HG03280 (cell line): Measurements from ENCODE around the gene SEMA3D.

Experiments
- ATAC-seq: cut with Tn5 transposase; IDR thresholded peaks from one replicate; pipeline ENCODE4 v1.9.1; 2021; ENCODE audit warnings: mild to moderate bottlenecking, moderate library complexity; ENCODE audit not compliant: unreplicated experiment

SEMA3D gene

GRCh38 chr7:85184599-85185423 is 2.0 kb downstream of the SEMA3D start:
- ATAC-seq = no peak

GRCh38 chr7:85183296-85183695 is 3.6 kb downstream of the SEMA3D start:
- no peak for ATAC-seq

- ATAC-seq = no peak
These were observed 8.1 kb downstream of the SEMA3D start for GRCh38 chr7:85178531-85179298.

- ATAC-seq = no peak
These were observed 9.5 kb downstream of the SEMA3D start for GRCh38 chr7:85177316-85177715.

- no peak for ATAC-seq
These were observed 10.7 kb downstream of the SEMA3D start for GRCh38 chr7:85176197-85176596.

GRCh38 chr7:85175217-85175616 is 11.6 kb downstream of the SEMA3D start:
- no peak for ATAC-seq

- no peak for ATAC-seq
These were observed 14.3 kb downstream of the SEMA3D start for GRCh38 chr7:85172530-85172941.

GRCh38 chr7:85167636-85168035 is 19.2 kb downstream of the SEMA3D start:
- ATAC-seq = no peak

- no peak for ATAC-seq
These were observed 21.6 kb downstream of the SEMA3D start for GRCh38 chr7:85165263-85165662.

GRCh38 chr7:85164376-85164775 is 22.5 kb downstream of the SEMA3D start:
- no peak for ATAC-seq

- no peak for ATAC-seq
These were observed 24.1 kb downstream of the SEMA3D start for GRCh38 chr7:85162721-85163120.

- peak; percentile 75 for ATAC-seq
These were observed 26.6 kb downstream of the SEMA3D start for GRCh38 chr7:85160223-85160622.

GRCh38 chr7:85159003-85159402 is 27.9 kb downstream of the SEMA3D start:
- no peak for ATAC-seq

GRCh38 chr7:85156661-85157208 is 30.1 kb downstream of the SEMA3D start:
- ATAC-seq = no peak

GRCh38 chr7:85154282-85154937 is 32.4 kb downstream of the SEMA3D start:
- ATAC-seq = no peak

- no peak for ATAC-seq
These were observed 33.1 kb downstream of the SEMA3D start for GRCh38 chr7:85153715-85154114.

GRCh38 chr7:85150624-85151023 is 36.2 kb downstream of the SEMA3D start:
- ATAC-seq = no peak

- ATAC-seq = no peak
These were observed 42.1 kb downstream of the SEMA3D start for GRCh38 chr7:85144771-85145170.

GRCh38 chr7:85135977-85136376 is 50.9 kb downstream of the SEMA3D start:
- no peak for ATAC-seq

- ATAC-seq = no peak
These were observed 53.3 kb downstream of the SEMA3D start for GRCh38 chr7:85133560-85133959.

GRCh38 chr7:85133006-85133405 is 53.9 kb downstream of the SEMA3D start:
- no peak for ATAC-seq
